Measurements from ENCODE around the gene OR51Q1. TPM values are rescaled to one million over a fixed set of nuclear protein-coding genes. Genes with fewer than 3 reads are reported as not detected.

OR51Q1 gene
- total and polyA plus RNA-seq, 10 of the 15 experiments (the other 5 are each of a cell fraction or from before 2014, with no cell fraction given) = not detected

- CTCF ChIA-PET = interaction anchor here (1.5 kb wide), 1 partner anchor 259 kb away, joined by 4 read pairs; no protein-coding TSS in a partner anchor
- TF ChIP-seq GATAD2B (conservative IDR thresholded peaks at IDR 0.05; ENCODE audit: low read depth) (no peak), CHD4 (IDR thresholded peaks at IDR 0.05) (no peak), CBX3 (IDR thresholded peaks at IDR 0.05; ENCODE audit: borderline replicate concordance, low read depth) (no peak), MYC (IDR thresholded peaks at IDR 0.05; ENCODE audit: insufficient read depth, insufficient read length, insufficient replicate concordance, low read length, severe bottlenecking) (no peak), FOXM1 (IDR thresholded peaks at IDR 0.05; ENCODE audit: low read depth, low read length) (no peak), ZNF274 (IDR thresholded peaks at IDR 0.05; ENCODE audit: insufficient read depth, insufficient read length) (no peak), TARDBP (IDR thresholded peaks at IDR 0.05; ENCODE audit: borderline replicate concordance) (no peak), HCFC1 (IDR thresholded peaks at IDR 0.05; ENCODE audit: low read length) (no peak), ATF7 (IDR thresholded peaks at IDR 0.05; ENCODE audit: low read depth) (no peak), KAT2A (conservative IDR thresholded peaks at IDR 0.05; ENCODE audit: control insufficient read depth, low read depth, low read length) (no peak), ZNF592 (IDR thresholded peaks at IDR 0.05) (no peak), RUNX3 (IDR thresholded peaks at IDR 0.05; ENCODE audit: low read length) (no peak), ZNF384 (IDR thresholded peaks at IDR 0.05; ENCODE audit: borderline replicate concordance, low read depth, low read length) (no peak)
- TF ChIP-seq, protein P1, sequence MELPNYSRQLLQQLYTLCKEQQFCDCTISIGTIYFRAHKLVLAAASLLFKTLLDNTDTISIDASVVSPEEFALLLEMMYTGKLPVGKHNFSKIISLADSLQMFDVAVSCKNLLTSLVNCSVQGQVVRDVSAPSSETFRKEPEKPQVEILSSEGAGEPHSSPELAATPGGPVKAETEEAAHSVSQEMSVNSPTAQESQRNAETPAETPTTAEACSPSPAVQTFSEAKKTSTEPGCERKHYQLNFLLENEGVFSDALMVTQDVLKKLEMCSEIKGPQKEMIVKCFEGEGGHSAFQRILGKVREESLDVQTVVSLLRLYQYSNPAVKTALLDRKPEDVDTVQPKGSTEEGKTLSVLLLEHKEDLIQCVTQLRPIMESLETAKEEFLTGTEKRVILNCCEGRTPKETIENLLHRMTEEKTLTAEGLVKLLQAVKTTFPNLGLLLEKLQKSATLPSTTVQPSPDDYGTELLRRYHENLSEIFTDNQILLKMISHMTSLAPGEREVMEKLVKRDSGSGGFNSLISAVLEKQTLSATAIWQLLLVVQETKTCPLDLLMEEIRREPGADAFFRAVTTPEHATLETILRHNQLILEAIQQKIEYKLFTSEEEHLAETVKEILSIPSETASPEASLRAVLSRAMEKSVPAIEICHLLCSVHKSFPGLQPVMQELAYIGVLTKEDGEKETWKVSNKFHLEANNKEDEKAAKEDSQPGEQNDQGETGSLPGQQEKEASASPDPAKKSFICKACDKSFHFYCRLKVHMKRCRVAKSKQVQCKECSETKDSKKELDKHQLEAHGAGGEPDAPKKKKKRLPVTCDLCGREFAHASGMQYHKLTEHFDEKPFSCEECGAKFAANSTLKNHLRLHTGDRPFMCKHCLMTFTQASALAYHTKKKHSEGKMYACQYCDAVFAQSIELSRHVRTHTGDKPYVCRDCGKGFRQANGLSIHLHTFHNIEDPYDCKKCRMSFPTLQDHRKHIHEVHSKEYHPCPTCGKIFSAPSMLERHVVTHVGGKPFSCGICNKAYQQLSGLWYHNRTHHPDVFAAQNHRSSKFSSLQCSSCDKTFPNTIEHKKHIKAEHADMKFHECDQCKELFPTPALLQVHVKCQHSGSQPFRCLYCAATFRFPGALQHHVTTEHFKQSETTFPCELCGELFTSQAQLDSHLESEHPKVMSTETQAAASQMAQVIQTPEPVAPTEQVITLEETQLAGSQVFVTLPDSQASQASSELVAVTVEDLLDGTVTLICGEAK (IDR thresholded peaks at IDR 0.05; ENCODE audit: borderline replicate concordance) = no peak
- TF ChIP-seq, protein P2, sequence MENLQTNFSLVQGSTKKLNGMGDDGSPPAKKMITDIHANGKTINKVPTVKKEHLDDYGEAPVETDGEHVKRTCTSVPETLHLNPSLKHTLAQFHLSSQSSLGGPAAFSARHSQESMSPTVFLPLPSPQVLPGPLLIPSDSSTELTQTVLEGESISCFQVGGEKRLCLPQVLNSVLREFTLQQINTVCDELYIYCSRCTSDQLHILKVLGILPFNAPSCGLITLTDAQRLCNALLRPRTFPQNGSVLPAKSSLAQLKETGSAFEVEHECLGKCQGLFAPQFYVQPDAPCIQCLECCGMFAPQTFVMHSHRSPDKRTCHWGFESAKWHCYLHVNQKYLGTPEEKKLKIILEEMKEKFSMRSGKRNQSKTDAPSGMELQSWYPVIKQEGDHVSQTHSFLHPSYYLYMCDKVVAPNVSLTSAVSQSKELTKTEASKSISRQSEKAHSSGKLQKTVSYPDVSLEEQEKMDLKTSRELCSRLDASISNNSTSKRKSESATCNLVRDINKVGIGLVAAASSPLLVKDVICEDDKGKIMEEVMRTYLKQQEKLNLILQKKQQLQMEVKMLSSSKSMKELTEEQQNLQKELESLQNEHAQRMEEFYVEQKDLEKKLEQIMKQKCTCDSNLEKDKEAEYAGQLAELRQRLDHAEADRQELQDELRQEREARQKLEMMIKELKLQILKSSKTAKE (IDR thresholded peaks at IDR 0.05; ENCODE audit: low read depth, poor library complexity, severe bottlenecking) = no peak
Measured at GRCh38 chr11:5383576-5383975, 38.3 kb upstream of the OR51Q1 start, which contains the start of gene OR51M1. Gene OR51M1 (plus strand): TSS chr11:5383812. CDS start chr11:5389399, 5,587 bp downstream.

More at GRCh38 chr11:5383576-5383975, 38.3 kb upstream of the OR51Q1 start, which contains the start of gene OR51M1:
- FAIRE-seq = no peak
- Histone ChIP-seq H3K27ac (ENCODE audit: control insufficient read depth, insufficient read depth) (no peak within 1 kb of the TSS), H3K79me2 (ENCODE audit: control insufficient read depth, insufficient read depth, low read length) (no peaks in the 10 kb centered on the region), H2AFZ (ENCODE audit: control insufficient read depth, low read depth, low read length) (no peak within 1 kb of the TSS), H3K27me3 (replicated peaks in 1 of 2; ENCODE audit: control insufficient read depth in 2 of 2, insufficient read depth in 2 of 2, low read length in 1 of 2) (no peaks in the 10 kb centered on the region), H3K9ac (ENCODE audit: control insufficient read depth, insufficient read depth, low read length) (no peak within 1 kb of the TSS), H3K4me3 (no peak within 1 kb of the TSS), H3K36me3 (ENCODE audit: control insufficient read depth in 2 of 2, insufficient read depth in 2 of 2, low read length in 1 of 2) (no peaks in the 10 kb centered on the region), H3K4me1 (ENCODE audit: control insufficient read depth, insufficient read depth, low read length) (no peaks in the 10 kb centered on the region), H3K4me2 (ENCODE audit: control insufficient read depth, insufficient read depth) (no peak within 1 kb of the TSS), H3K9me3 (replicated peaks; ENCODE audit: control insufficient read depth, insufficient read depth, low read length) (no peaks in the 10 kb centered on the region), H4K20me1 (ENCODE audit: control insufficient read depth, insufficient read depth) (no peaks in the 10 kb centered on the region)
- ChIA-PET SMC1A (ENCODE audit: uncharacterized antibody, unreplicated experiment) (no interaction called here), POLR2A (no interaction called here), RAD21 (ENCODE audit: unreplicated experiment) (interaction anchor here (0.6 kb wide), 1 partner anchor 259 kb away, joined by 3 read pairs; no protein-coding TSS in a partner anchor)
- WGBS (ENCODE audit: insufficient coverage, insufficient replicate concordance, low lambda C conversion rate, missing lambda C conversion rate) = 0% methylated on average over 1 of the region's 1 CpG
- intact Hi-C loops (cut with micrococcal nuclease; ENCODE audit: unreplicated experiment) (loop anchor here (5.0 kb wide), 3 partner anchors 424 to 1196 kb away; partner anchors contain the start of gene OR52N2), in situ Hi-C loops (cut with MboI) (loop anchor here (5.0 kb wide), 1 partner anchor 261 kb away; no protein-coding TSS in a partner anchor)
- BruUV-seq (replicated peaks) = no TSS peak
- DNase-seq (ENCODE audit: low read depth, low spot score) = no peak
- no peak for ATAC-seq

Data from GM12878 (cell line).